HepG2 (cell line): ENCODE results near the gene ABAT. TPM values are rescaled to one million over a fixed set of nuclear protein-coding genes. Genes with fewer than 3 reads are reported as not detected.
A peak's percentile ranks its signal among the peaks of the same experiment; 100 is the strongest.

Source experiments
- ARNT ChIP-seq: fragments of 450-650 bp; IDR thresholded peaks from 2 replicates; pipeline ENCODE4 v1.6.1; 2017
- ATRX ChIP-seq: sonication (generic); formaldehyde crosslinking; IDR thresholded peaks from 2 replicates; pipeline ENCODE4 v1.4.0; 2020; ENCODE audit warnings: missing genetic modification reagents, borderline replicate concordance
- FOXK1 ChIP-seq: sonication (generic); formaldehyde crosslinking; IDR thresholded peaks from 2 replicates; pipeline ENCODE4 v1.4.0; 2020; ENCODE audit warnings: low read depth, missing genetic modification reagents, borderline replicate concordance
- HDAC6 ChIP-seq: fragments of 200-600 bp; sonication (generic); IDR thresholded peaks from 2 replicates; pipeline ENCODE4 v1.7.0; 2017; ENCODE audit warnings: mild to moderate bottlenecking, antibody characterized with exemption, low read length, low read depth
- KDM3A ChIP-seq: IDR thresholded peaks from 2 replicates; pipeline ENCODE4 v1.6.1; 2018; ENCODE audit warnings: low read depth, missing compliant biosample characterization
- MBNL3 ChIP-seq: fragments of 250-450 bp; sonication (Bioruptor Pico); conservative IDR thresholded peaks from 2 replicates; pipeline ENCODE4 v1.8.0; 2022; ENCODE audit warnings: mild to moderate bottlenecking, inconsistent platforms
- MXD3 ChIP-seq: IDR thresholded peaks from 2 replicates; pipeline ENCODE4 v1.6.1; 2016; ENCODE audit warnings: mild to moderate bottlenecking, missing biosample characterization, missing genetic modification reagents
- PBX2 ChIP-seq: IDR thresholded peaks from 2 replicates; pipeline ENCODE4 v1.6.1; 2016; ENCODE audit warnings: control low read depth
- TFDP1 ChIP-seq: IDR thresholded peaks from 2 replicates; pipeline ENCODE4 v1.6.1; 2016; ENCODE audit warnings: missing compliant biosample characterization, missing genetic modification reagents, borderline replicate concordance
- ZBTB38 ChIP-seq: sonication (generic); formaldehyde crosslinking; IDR thresholded peaks from 2 replicates; pipeline ENCODE4 v1.5.1; 2020; ENCODE audit warnings: mild to moderate bottlenecking, missing genetic modification reagents
- ZBTB4 ChIP-seq: sonication (generic); formaldehyde crosslinking; IDR thresholded peaks from 2 replicates; pipeline ENCODE4 v1.4.0; 2020; ENCODE audit warnings: missing genetic modification reagents, mild to moderate bottlenecking, borderline replicate concordance
- ZFYVE20 ChIP-seq: sonication (generic); formaldehyde crosslinking; IDR thresholded peaks from 2 replicates; pipeline ENCODE4 v1.8.0; 2023; ENCODE audit warnings: low read depth, mild to moderate bottlenecking, moderate library complexity, missing genetic modification reagents, borderline replicate concordance
- ZHX1 ChIP-seq: sonication (generic); formaldehyde crosslinking; IDR thresholded peaks from 2 replicates; pipeline ENCODE4 v1.8.1; 2022; ENCODE audit warnings: low read depth, mild to moderate bottlenecking, missing genetic modification reagents
- ZNF362 ChIP-seq: sonication (generic); formaldehyde crosslinking; IDR thresholded peaks from 2 replicates; pipeline ENCODE4 v1.4.0; 2020; ENCODE audit warnings: missing genetic modification reagents, mild to moderate bottlenecking, borderline replicate concordance
- ZNF44 ChIP-seq: sonication (generic); formaldehyde crosslinking; IDR thresholded peaks from 2 replicates; pipeline ENCODE4 v1.5.1; 2020; ENCODE audit warnings: mild to moderate bottlenecking, missing genetic modification reagents
- ZNF496 ChIP-seq: sonication (generic); formaldehyde crosslinking; IDR thresholded peaks from 2 replicates; pipeline ENCODE4 v1.8.1; 2023; ENCODE audit warnings: mild to moderate bottlenecking, moderate library complexity, missing genetic modification reagents; ENCODE audit not compliant: insufficient replicate concordance
- ZNF570 ChIP-seq: sonication (generic); formaldehyde crosslinking; IDR thresholded peaks from 2 replicates; pipeline ENCODE4 v1.4.0; 2020; ENCODE audit warnings: mild to moderate bottlenecking, missing genetic modification reagents, borderline replicate concordance
- ZNF619 ChIP-seq: sonication (generic); formaldehyde crosslinking; IDR thresholded peaks from 2 replicates; pipeline ENCODE4 v1.4.0; 2020; ENCODE audit warnings: mild to moderate bottlenecking, missing genetic modification reagents
- ZSCAN30 ChIP-seq: sonication (generic); formaldehyde crosslinking; IDR thresholded peaks from 2 replicates; pipeline ENCODE4 v1.5.0; 2020; ENCODE audit warnings: mild to moderate bottlenecking, missing genetic modification reagents
- polyA plus RNA-seq, 8 experiments: library from polyadenylated mRNA; depleted of rRNA in 3 of 8; stranded (reverse) in 7 of 8; unstranded in 1 of 8; fragments of >200 nt; fragmentation: Illumina TruSeq in 4 of 8; extraction: Trizol in 4 of 8; gene quantifications; 2 replicates each; pipeline versions ENCODE4 v1.2.1 to v1.2.3, GENCODE V29; 2011 to 2016; ENCODE audit warnings: low read depth in 4 of 8, missing spikeins in 1 of 8, mixed read lengths in 1 of 8; ENCODE audit not compliant: insufficient read depth in 1 of 8
- total RNA-seq, 5 experiments: library from RNA; depleted of rRNA; stranded (reverse); fragments of >200 nt; fragmentation: Illumina TruSeq; extraction: Trizol; gene quantifications; 2 replicates each; pipeline ENCODE4 v1.2.3, GENCODE V29; 2016; ENCODE audit warnings: low read depth in 1 of 5

ABAT gene
- total and polyA plus RNA-seq, 2 of the 13 experiments (the other 11 are each of a cell fraction or from before 2014, with no cell fraction given) = 47.6 to 97.3 TPM

GRCh38 chr16:8730335-8730915, 56.0 kb downstream of the ABAT start (continued):
- no peak for TF ChIP-seq ZFYVE20
- TF ChIP-seq ZNF496 (CRISPR knock-in tag) = no peak
- TF ChIP-seq KDM3A (CRISPR knock-in tag) = no peak
- TF ChIP-seq FOXK1 (CRISPR knock-in tag) = no peak
- TF ChIP-seq ZNF362 (CRISPR knock-in tag) = no peak
- TF ChIP-seq HDAC6 = no peak
- no peak for TF ChIP-seq ATRX (CRISPR knock-in tag)
- TF ChIP-seq TFDP1 (CRISPR knock-in tag) = no peak
- TF ChIP-seq ZNF570 (CRISPR knock-in tag) = no peak
- no peak for TF ChIP-seq MBNL3 (CRISPR knock-in tag)
- no peak for TF ChIP-seq ARNT
- TF ChIP-seq PBX2 (CRISPR knock-in tag) = no peak
- 0 out of 2 replicates have a peak, but pooled peaks have one; percentile 67 for TF ChIP-seq ZBTB38 (CRISPR knock-in tag)
- TF ChIP-seq ZNF619 (CRISPR knock-in tag) = 0 out of 2 replicates have a peak, but pooled peaks have one; percentile 24
- peak; percentile 79; the same call in 1 of the 2 replicates for TF ChIP-seq ZBTB4 (CRISPR knock-in tag)
- no peak for TF ChIP-seq ZSCAN30 (CRISPR knock-in tag)
- TF ChIP-seq ZHX1 (CRISPR knock-in tag) = no peak
- TF ChIP-seq MXD3 = 0 out of 2 replicates have a peak, but pooled peaks have one; percentile 28
- no peak for TF ChIP-seq ZNF44 (CRISPR knock-in tag)
